K562 (cell line): ENCODE results near the gene MFAP3. TPM values are rescaled to one million over a fixed set of nuclear protein-coding genes. Genes with fewer than 3 reads are reported as not detected.

Experiments
- ASH1L ChIP-seq: fragments of 450-650 bp; IDR thresholded peaks from 2 replicates; pipeline ENCODE4 v1.6.1; 2018; ENCODE audit warnings: borderline replicate concordance, mild to moderate bottlenecking, low read depth; ENCODE audit not compliant: partially characterized antibody
- BRF1 ChIP-seq: IDR thresholded peaks from 3 replicates; pipeline ENCODE4 v1.6.1; 2011; ENCODE audit warnings: borderline replicate concordance, mild to moderate bottlenecking; ENCODE audit not compliant: insufficient read length; ENCODE audit errors: extremely low read depth
- CC2D1A ChIP-seq: fragments of 450-650 bp; IDR thresholded peaks from 2 replicates; pipeline ENCODE4 v1.6.1; 2017; ENCODE audit warnings: mild to moderate bottlenecking
- ETV5 ChIP-seq: sonication (generic); formaldehyde crosslinking; IDR thresholded peaks from 2 replicates; pipeline ENCODE4 v1.4.0; 2020; ENCODE audit warnings: low read depth, mild to moderate bottlenecking, missing genetic modification reagents
- MBD2 ChIP-seq: sonication (generic); IDR thresholded peaks from 2 replicates; pipeline ENCODE4 v1.6.1; 2016; ENCODE audit warnings: low read depth, borderline replicate concordance
- MYBL2 ChIP-seq, 2 experiments: fragments of 450-650 bp in 1 of 2; sonication (generic) in 1 of 2; formaldehyde crosslinking in 1 of 2; IDR thresholded peaks; 2 replicates each; pipeline versions ENCODE4 v1.6.1 to v1.8.1; 2017 to 2022; ENCODE audit warnings: borderline replicate concordance in 1 of 2, inconsistent platforms in 1 of 2, low read depth in 1 of 2, mild to moderate bottlenecking in 1 of 2, missing genetic modification reagents in 1 of 2, moderate library complexity in 1 of 2
- ZBTB11 ChIP-seq, 3 experiments: fragments of 200-800 bp in 1 of 3; fragments of 250-450 bp in 1 of 3; fragments of 450-650 bp in 1 of 3; sonication (Bioruptor Pico) in 1 of 3; sonication (Bioruptor generic) in 1 of 3; formaldehyde crosslinking in 1 of 3; IDR thresholded peaks; 2 replicates each; pipeline versions ENCODE4 v1.6.1 to v1.8.0; 2016 to 2022; ENCODE audit warnings: mild to moderate bottlenecking in 2 of 3, missing genetic modification characterization in 2 of 3, missing compliant biosample characterization in 1 of 3, moderate library complexity in 1 of 3
- ZNF316 ChIP-seq: fragments of 450-650 bp; IDR thresholded peaks from 2 replicates; pipeline ENCODE4 v1.6.1; 2016
- polyA plus RNA-seq, 8 experiments: library from polyadenylated mRNA; depleted of rRNA in 4 of 8; stranded (reverse) in 5 of 8; unstranded in 3 of 8; fragments of >200 nt; fragmentation: Nextera tagmentation in 2 of 8; fragmentation: Illumina TruSeq in 1 of 8; extraction: Ambion mirVana in 2 of 8; extraction: Trizol in 1 of 8; gene quantifications; 2 replicates each; pipeline versions ENCODE4 v1.2.1 to v1.2.3, GENCODE V29; 2011 to 2014; ENCODE audit warnings: inconsistent platforms in 1 of 8, missing spikeins in 1 of 8
- total RNA-seq, 7 experiments: library from RNA; depleted of rRNA in 6 of 7; stranded (reverse); fragments of >200 nt in 6 of 7; fragmentation: Illumina TruSeq in 2 of 7; extraction: Trizol in 2 of 7; gene quantifications; 2 replicates each; pipeline versions ENCODE4 v1.2.1 to v1.2.3, GENCODE V29; 2011 to 2021; ENCODE audit warnings: low replicate concordance in 1 of 7
- TF ChIP-seq, protein P1 (sequence below): fragments of 150-350 bp; conservative IDR thresholded peaks from 2 replicates; pipeline ENCODE4 v1.6.1; 2014; ENCODE audit warnings: low read length
- TF ChIP-seq, protein P2 (sequence below): IDR thresholded peaks from 3 replicates; pipeline ENCODE4 v1.6.1; 2011; ENCODE audit warnings: borderline replicate concordance, mild to moderate bottlenecking; ENCODE audit not compliant: insufficient read length, insufficient read depth
- TF ChIP-seq, protein P3 (sequence below): fragments of 250-450 bp; sonication (Bioruptor Pico); IDR thresholded peaks from 2 replicates; pipeline ENCODE4 v1.5.0; 2021

Gene MFAP3
- total and polyA plus RNA-seq, 9 of the 15 experiments (the other 6 are each of a cell fraction or from before 2014, with no cell fraction given) = 9.5 to 39.1 (median 20.7) TPM

DNA sequence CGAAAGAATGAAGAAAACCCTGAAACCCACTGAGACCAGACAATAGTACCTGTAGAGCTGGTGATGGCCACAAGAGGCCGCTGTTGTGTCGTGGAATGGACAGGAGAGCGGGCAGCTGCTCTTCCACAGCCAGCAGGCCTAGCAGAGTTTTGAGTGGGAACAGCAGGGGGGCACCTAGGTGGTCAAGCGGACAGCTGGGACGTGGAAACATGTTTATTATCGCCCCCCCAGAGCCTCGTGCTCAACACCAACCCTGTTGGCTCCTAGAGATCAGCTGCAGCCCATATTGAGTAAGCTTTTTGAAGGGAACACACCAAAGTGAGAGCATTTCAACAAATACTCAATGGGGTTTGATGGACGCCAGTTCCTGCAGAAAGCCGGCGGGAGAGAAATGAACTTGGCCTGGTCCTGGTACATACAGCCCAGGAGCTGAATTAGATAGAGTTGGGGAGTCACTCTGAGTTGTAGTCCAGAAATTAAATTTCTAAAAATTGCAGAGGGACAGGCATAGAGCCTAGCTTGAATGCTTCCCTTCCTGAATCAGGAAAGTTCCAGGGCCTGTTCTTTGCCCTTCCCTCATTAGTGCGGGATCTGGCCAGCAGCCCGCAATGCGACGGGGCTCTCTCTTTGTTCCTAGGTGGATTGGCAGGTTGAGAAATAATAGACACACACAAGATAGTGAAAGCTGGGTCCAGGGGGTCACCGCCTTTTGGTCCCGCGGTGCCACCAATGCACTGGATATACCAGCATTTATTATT is 33.8 kb downstream of the MFAP3 start (continued):
- TF ChIP-seq MYBL2 (IDR thresholded peaks at IDR 0.05; ENCODE audit: low read depth) = no peak
- no peak for TF ChIP-seq MYBL2 (CRISPR knock-in tag; IDR thresholded peaks at IDR 0.05; ENCODE audit: borderline replicate concordance)
- TF ChIP-seq BRF1 = no peak
- peak; percentile 78 for TF ChIP-seq CC2D1A
- TF ChIP-seq, protein P1, sequence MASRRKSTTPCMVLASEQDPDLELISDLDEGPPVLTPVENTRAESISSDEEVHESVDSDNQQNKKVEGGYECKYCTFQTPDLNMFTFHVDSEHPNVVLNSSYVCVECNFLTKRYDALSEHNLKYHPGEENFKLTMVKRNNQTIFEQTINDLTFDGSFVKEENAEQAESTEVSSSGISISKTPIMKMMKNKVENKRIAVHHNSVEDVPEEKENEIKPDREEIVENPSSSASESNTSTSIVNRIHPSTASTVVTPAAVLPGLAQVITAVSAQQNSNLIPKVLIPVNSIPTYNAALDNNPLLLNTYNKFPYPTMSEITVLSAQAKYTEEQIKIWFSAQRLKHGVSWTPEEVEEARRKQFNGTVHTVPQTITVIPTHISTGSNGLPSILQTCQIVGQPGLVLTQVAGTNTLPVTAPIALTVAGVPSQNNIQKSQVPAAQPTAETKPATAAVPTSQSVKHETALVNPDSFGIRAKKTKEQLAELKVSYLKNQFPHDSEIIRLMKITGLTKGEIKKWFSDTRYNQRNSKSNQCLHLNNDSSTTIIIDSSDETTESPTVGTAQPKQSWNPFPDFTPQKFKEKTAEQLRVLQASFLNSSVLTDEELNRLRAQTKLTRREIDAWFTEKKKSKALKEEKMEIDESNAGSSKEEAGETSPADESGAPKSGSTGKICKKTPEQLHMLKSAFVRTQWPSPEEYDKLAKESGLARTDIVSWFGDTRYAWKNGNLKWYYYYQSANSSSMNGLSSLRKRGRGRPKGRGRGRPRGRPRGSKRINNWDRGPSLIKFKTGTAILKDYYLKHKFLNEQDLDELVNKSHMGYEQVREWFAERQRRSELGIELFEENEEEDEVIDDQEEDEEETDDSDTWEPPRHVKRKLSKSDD = 0 out of 2 replicates have a peak, but pooled peaks have one; percentile 57
- no peak for TF ChIP-seq ZNF316
- TF ChIP-seq, protein P2, sequence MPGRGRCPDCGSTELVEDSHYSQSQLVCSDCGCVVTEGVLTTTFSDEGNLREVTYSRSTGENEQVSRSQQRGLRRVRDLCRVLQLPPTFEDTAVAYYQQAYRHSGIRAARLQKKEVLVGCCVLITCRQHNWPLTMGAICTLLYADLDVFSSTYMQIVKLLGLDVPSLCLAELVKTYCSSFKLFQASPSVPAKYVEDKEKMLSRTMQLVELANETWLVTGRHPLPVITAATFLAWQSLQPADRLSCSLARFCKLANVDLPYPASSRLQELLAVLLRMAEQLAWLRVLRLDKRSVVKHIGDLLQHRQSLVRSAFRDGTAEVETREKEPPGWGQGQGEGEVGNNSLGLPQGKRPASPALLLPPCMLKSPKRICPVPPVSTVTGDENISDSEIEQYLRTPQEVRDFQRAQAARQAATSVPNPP = no peak
- no peak for TF ChIP-seq ETV5 (CRISPR knock-in tag)
- TF ChIP-seq ASH1L = no peak
- no peak for TF ChIP-seq ZBTB11 (CRISPR knock-in tag; IDR thresholded peaks at IDR 0.05)
- TF ChIP-seq, protein P3, sequence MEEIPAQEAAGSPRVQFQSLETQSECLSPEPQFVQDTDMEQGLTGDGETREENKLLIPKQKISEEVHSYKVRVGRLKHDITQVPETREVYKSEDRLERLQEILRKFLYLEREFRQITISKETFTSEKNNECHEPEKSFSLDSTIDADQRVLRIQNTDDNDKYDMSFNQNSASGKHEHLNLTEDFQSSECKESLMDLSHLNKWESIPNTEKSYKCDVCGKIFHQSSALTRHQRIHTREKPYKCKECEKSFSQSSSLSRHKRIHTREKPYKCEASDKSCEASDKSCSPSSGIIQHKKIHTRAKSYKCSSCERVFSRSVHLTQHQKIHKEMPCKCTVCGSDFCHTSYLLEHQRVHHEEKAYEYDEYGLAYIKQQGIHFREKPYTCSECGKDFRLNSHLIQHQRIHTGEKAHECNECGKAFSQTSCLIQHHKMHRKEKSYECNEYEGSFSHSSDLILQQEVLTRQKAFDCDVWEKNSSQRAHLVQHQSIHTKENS (CRISPR knock-in tag) = no peak
- no peak for TF ChIP-seq MBD2
